ENCODE data around the gene PDE4D.
A peak's percentile ranks its signal among the peaks of the same experiment; 100 is the strongest.
"Not testable (repeated sequence)": the region's sequence is repeated elsewhere in the genome, so short reads cannot be mapped to it uniquely, and the experiment has no call there.

Gene PDE4D

GRCh38 chr5:59003641-59004040 is 889.9 kb downstream of the PDE4D start:
- no peak for DNase-seq (ENCODE audit: low read depth)

- DNase-seq (ENCODE audit: low read depth): no peak
These were observed 890.4 kb downstream of the PDE4D start for GRCh38 chr5:59003124-59003523.

GRCh38 chr5:59002162-59002825 is 891.2 kb downstream of the PDE4D start:
- DNase-seq (ENCODE audit: low read depth): no peak

- DNase-seq (ENCODE audit: low read depth): no peak
These were observed 891.8 kb downstream of the PDE4D start for GRCh38 chr5:59001716-59002115.

- DNase-seq (ENCODE audit: low read depth): no peak
These were observed 892.4 kb downstream of the PDE4D start for GRCh38 chr5:59001154-59001553.

GRCh38 chr5:59000211-59000610 is 893.3 kb downstream of the PDE4D start:
- no peak for DNase-seq (ENCODE audit: low read depth)

- no peak for DNase-seq (ENCODE audit: low read depth)
These were observed 893.7 kb downstream of the PDE4D start for GRCh38 chr5:58999804-59000203.

- DNase-seq (ENCODE audit: low read depth): no peak
These were observed 895.0 kb downstream of the PDE4D start for GRCh38 chr5:58998544-58998943.

GRCh38 chr5:58995779-58996178 is 897.7 kb downstream of the PDE4D start:
- not testable (repeated sequence) for DNase-seq (ENCODE audit: low read depth)

- no peak for DNase-seq (ENCODE audit: low read depth)
These were observed 900.1 kb downstream of the PDE4D start for GRCh38 chr5:58993461-58993860.

GRCh38 chr5:58988938-58989337 is 904.6 kb downstream of the PDE4D start:
- no peak for DNase-seq (ENCODE audit: low read depth)

- no peak for DNase-seq (ENCODE audit: low read depth)
These were observed 906.3 kb downstream of the PDE4D start for GRCh38 chr5:58987193-58987592.

- DNase-seq (ENCODE audit: low read depth): no peak
These were observed 907.2 kb downstream of the PDE4D start for GRCh38 chr5:58986281-58986680.

GRCh38 chr5:58985759-58986158 is 907.8 kb downstream of the PDE4D start:
- DNase-seq (ENCODE audit: low read depth): no peak

- no peak for DNase-seq (ENCODE audit: low read depth)
These were observed 908.2 kb downstream of the PDE4D start for GRCh38 chr5:58985311-58985710.

GRCh38 chr5:58983526-58984452 is 909.7 kb downstream of the PDE4D start:
- peak; percentile 52 for DNase-seq (ENCODE audit: low read depth)

GRCh38 chr5:58980890-58981289 is 912.6 kb downstream of the PDE4D start:
- DNase-seq (ENCODE audit: low read depth): no peak

GRCh38 chr5:58979090-58979489 is 914.4 kb downstream of the PDE4D start:
- no peak for DNase-seq (ENCODE audit: low read depth)

- no peak for DNase-seq (ENCODE audit: low read depth)
These were observed 918.9 kb downstream of the PDE4D start for GRCh38 chr5:58974601-58975000.

GRCh38 chr5:58974083-58974482 is 919.4 kb downstream of the PDE4D start:
- peak; percentile 50 for DNase-seq (ENCODE audit: low read depth)

- DNase-seq (ENCODE audit: low read depth): no peak
These were observed 921.2 kb downstream of the PDE4D start for GRCh38 chr5:58972301-58972700.

- DNase-seq (ENCODE audit: low read depth): no peak
These were observed 922.8 kb downstream of the PDE4D start for GRCh38 chr5:58970766-58971165.

GRCh38 chr5:58969795-58970194 is 923.7 kb downstream of the PDE4D start:
- DNase-seq (ENCODE audit: low read depth): no peak

Data from amniotic epithelial cell (primary cell).